NOMO-1 treated with DMSO at 0.1 percent for 48 hours (cell line): Measurements from ENCODE around the gene NEURL4.
A peak's percentile ranks its signal among the peaks of the same experiment; 100 is the strongest.

Source experiments
- DNase-seq: peaks from one replicate; lab custom pipeline; 2025; ENCODE audit not compliant: unreplicated experiment; lab: John Stamatoyannopoulos, UW

The NEURL4 gene

GRCh38 chr17:7306911-7307685, 22.0 kb downstream of the NEURL4 start, which contains the start of gene EIF5A:
Gene EIF5A, plus strand, starts transcription at chr17:7307628. Its CDS starts 2,008 bp downstream, at chr17:7309636.
- DNase-seq, result peak; percentile 100

- DNase-seq, result no peak
These were observed 25.0 kb downstream of the NEURL4 start for GRCh38 chr17:7304179-7304578.

GRCh38 chr17:7296189-7296861, 32.8 kb downstream of the NEURL4 start:
- peak; percentile 73 for DNase-seq

DNA sequence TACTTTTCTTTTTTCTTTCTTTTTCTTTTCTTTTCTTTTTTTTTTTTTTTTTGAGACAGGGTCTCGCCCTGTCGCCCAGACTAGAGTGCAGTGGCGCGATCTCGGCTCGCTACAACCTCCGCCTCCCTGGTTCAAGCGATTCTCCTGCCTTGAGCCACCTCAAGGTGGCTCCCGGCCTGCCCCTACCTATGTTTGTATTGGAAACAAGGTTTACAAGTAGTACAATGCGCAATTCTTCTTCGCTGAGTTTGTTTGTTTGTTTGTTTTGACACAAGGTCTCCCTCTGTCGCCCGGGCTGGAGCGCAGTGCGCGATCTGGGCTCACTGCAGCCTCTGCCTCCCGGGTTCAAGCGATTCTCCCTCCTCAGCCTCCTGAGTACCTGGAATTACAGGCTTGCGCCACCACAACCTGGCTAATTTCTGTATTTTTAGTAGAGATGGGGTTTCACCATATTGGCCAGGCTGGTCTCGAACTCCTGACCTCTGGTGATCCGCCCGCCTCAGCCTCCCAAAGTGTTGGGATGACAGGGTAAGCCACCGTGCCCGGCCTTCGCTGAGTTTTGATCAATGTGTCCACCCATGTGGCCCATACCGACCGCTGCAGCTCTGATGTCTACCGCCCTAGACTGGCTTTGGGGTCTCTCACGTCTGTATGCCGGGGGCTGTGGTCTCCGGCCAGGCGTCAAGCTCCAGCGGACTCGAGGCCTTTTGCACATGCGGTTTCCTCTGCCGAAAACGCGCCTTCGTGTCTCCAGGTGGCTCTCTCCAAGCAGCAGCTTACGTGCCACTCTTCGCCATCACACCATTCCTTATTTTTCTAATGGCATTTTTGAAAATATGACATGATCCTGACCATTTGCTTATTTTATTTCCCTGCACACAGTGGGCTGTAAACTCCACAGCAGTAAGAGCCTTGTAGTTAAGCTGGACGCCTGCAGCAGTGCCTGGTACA, 33.6 kb downstream of the NEURL4 start:
- no peak for DNase-seq

DNA sequence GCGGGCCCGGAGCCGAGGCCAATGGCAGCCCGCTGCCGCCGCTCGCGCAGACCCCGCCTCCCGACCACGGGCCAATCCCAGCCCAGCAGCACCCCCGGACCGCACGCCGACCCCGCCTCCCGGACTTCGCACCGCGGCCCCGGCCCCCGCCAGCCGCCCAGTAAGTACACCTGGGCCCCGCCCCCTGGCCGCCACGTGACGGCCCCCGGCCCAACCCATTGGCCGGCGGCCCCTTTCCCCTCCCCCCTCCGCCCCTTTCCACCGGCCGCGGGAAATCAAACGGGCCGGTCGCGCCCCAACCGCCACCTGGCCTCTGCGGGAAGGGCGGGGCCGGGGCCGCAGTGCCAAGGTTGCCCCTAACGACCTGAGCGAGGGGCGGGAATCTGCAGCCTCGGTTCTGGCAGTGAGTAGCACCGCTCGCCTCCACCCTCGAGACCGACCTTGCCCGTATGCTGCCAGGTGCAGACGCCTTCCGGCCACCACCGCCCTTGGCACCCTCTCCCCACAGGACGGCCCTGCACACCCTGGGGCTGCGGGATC, 34.5 kb downstream of the NEURL4 start, which contains the start of gene YBX2:
YBX2 (minus strand) TSS at position 26 of the 540 bp plus-strand sequence. CDS start 139 bp downstream, outside the sequence.
- peak; percentile 66 for DNase-seq

DNA sequence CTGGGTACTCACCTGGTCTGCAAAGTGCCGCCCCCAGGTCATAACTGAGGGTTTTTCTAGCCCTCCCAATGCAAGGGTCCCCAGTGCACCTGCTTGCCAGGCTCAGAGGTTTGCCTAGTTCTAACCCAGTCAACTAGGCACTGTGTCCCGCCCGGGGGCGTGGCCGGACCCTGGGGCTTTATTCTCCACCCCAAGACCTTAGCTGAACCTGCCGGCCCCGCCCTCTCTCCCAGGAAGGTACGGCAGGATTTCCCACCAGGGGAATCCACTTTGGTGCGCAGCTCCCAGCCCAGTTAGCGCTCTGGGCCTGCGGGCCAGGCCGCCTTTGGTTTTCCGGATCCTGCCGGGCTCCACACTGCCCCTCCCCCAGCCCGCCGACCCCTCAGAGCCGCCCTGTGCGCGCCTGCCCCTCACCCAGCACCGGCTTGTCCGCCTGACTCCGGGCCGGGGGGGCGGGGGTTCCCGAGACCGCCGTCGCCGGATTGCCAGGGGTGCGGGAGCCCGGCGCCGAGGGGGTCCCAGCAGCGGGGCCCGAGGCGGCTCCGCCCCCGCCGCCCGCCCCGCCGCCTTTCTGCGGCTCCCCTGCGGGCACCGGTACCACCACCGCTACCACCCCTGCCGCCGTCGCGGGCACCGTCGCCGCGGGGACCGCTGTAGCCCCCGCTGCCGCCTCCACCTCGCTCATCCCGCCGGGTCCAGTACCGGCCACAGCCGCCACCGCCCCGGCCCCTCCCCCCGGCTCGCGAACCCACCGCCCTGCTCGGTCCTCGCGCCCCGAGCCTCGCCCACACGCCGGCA, 35.1 kb downstream of the NEURL4 start:
- no peak for DNase-seq

GRCh38 chr17:7293159-7293558, 36.0 kb downstream of the NEURL4 start:
- no peak for DNase-seq

GRCh38 chr17:7292729-7293128, 36.4 kb downstream of the NEURL4 start:
- DNase-seq, result no peak

- no peak for DNase-seq
These were observed 36.9 kb downstream of the NEURL4 start for GRCh38 chr17:7292194-7292593.

- no peak for DNase-seq
These were observed 38.5 kb downstream of the NEURL4 start for GRCh38 chr17:7290685-7291084.

DNA sequence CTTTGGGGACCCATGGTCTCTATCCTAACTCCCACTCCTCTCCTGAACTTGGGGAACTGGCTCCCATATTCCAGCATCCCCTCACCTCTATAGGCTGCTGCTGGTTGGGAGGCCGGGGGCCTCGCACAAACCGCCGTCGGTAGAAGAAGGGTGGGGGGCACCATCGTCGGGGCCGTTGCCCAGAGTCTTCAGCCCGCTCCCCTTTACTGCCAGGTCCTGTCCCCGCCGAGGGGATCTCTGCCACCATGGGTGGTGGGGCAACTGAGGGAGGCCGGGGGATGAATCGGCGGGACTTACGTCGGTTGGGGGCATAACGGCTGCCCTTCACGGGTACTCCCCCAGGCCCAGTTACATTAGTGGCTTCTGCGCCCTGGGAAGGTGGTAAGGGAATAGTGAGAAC, 39.0 kb downstream of the NEURL4 start:
- no peak for DNase-seq

DNA sequence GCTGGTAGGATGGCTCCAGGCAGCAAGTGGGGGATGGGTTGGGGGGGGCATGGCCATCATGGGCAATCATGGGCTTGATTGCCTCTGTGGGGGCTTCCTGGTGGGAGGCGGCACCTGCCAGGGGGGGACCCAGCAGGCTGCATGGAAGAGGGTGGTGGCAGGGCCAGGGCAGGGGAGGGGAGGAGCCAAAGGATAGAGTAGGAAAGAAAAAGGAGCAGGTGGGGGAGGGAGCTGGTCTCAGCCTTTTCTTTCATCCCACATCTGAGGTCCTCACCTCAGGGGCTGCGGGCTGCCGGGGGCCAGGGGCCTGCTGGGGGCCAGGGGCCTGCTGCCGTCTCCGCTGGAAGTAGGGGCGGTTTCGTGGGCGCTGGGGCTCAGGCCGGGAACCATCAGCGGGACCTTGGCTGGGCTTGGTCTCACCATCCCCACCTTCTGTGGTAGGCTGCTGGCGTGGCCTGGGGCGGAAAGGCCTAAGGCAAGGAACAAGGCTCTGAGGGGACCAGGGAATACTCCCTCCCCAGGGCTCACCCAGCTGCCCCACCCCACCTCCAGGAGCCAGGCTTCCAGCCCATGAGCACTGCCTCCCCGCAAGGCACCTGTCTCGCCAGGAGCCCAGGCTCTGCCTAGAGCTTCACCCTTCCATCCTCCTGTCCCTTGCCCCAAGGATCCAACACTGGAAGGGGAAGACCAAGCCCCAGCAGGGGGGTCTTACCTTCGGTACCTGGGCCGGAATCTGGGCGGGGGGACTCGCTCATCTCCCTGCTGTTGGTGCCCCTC, 39.7 kb downstream of the NEURL4 start:
- DNase-seq, result no peak

DNA sequence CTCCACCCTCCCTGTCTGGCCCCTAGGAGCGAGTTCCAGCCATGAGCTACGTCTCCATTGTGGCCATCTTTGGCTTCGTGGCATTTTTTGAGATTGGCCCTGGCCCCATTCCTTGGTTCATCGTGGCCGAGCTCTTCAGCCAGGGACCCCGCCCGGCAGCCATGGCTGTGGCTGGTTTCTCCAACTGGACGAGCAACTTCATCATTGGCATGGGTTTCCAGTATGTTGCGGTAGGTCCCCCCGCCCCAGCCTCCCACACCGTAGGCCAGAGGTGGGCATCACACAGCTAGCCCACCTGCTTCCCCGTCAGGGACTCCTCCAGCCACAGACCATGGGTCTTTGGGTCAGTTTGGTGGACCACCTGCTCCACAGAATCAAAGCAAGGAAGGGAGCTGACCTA, 43.5 kb downstream of the NEURL4 start:
- no peak for DNase-seq

- DNase-seq, result no peak
These were observed 44.2 kb downstream of the NEURL4 start for GRCh38 chr17:7284911-7285310.

DNA sequence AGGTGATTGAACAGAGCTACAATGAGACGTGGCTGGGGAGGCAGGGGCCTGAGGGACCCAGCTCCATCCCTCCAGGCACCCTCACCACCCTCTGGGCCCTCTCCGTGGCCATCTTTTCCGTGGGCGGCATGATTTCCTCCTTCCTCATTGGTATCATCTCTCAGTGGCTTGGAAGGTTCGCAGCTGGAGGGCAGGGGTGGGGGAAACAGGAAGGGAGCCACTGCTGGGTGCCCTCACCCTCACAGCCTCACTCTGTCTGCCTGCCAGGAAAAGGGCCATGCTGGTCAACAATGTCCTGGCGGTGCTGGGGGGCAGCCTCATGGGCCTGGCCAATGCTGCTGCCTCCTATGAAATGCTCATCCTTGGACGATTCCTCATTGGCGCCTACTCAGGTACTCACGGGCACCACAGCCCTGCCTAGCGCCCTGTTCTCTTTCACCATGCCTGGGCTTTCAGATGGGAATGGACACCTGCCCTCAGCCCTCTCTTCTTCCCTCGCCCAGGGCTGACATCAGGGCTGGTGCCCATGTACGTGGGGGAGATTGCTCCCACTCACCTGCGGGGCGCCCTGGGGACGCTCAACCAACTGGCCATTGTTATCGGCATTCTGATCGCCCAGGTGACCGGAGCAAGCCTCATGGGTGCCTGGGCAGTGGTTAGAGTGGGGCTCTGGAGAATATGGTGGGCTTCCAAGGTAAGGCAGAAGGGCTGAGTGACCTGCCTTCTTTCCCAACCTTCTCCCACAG, 45.5 kb downstream of the NEURL4 start:
- no peak for DNase-seq

GRCh38 chr17:7282752-7283321, 46.3 kb downstream of the NEURL4 start:
- DNase-seq, result no peak

DNA sequence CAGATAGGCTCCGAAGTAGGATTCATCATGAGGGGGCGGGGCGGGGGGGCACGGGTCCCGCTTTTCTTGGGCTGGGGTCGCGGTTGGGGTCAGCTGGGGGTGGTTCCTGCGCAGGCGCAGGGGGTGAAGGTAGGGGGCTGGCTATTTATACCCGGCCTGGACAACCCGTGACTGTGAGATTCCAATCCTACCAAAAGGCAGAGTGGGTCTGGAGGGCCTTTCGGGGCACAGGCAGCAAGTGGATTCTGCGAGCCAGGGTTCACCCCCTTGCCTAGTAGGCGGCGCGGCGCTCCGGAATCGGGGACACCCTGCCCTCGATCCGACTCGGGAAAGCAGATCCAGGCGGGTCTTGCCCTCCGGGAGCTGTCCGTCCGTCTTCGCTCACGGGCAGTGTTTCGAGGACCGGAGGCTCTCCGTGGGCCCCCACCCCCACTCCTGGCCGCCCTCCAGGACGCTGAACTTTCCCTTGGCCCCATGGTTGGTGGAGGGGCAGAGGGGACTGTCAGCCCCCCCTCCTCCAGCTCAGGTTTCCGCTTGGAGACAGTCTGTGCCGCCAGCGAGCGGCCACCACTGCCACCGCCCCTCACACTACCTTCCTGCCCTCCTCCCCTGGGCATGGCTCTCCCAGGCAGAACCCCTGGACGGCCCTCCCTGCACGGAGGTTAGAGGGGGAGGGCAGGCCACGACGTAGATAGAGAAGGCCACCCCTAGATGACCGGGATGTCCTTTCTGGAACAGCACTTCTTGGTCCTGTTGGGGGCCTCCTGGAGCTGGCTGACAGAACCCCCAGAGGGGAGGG, 47.0 kb downstream of the NEURL4 start:
- no peak for DNase-seq
